ENCODE results near the gene LRMDA.

The LRMDA gene

DNA sequence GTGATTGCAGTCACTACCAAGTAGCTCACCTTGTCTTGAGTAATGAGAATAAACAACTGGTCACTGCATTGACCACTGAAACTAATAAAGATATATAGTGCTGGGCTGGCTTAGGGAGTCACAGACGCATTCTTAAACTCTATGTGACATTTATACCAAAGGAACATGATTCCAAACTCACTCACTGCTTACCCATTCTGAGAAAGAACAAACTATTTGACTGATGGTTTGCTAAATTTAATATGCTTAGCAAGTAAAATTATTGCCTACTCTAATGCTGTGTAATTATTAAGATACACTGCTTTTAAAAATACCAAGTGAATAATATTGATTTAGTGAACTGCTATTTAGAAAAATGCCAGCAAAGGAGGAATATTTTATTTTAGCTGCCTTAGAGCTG, 191.1 kb downstream of the LRMDA start:
- DNase-seq (ENCODE audit: low read depth): no peak
- TF ChIP-seq CTCF (IDR thresholded peaks at IDR 0.05; ENCODE audit: control insufficient read depth, extremely low read depth, insufficient read depth): no peak
- no peak overlapping the region for H3K4me3 ChIP-seq (ENCODE audit: low read depth, low read length)

DNA sequence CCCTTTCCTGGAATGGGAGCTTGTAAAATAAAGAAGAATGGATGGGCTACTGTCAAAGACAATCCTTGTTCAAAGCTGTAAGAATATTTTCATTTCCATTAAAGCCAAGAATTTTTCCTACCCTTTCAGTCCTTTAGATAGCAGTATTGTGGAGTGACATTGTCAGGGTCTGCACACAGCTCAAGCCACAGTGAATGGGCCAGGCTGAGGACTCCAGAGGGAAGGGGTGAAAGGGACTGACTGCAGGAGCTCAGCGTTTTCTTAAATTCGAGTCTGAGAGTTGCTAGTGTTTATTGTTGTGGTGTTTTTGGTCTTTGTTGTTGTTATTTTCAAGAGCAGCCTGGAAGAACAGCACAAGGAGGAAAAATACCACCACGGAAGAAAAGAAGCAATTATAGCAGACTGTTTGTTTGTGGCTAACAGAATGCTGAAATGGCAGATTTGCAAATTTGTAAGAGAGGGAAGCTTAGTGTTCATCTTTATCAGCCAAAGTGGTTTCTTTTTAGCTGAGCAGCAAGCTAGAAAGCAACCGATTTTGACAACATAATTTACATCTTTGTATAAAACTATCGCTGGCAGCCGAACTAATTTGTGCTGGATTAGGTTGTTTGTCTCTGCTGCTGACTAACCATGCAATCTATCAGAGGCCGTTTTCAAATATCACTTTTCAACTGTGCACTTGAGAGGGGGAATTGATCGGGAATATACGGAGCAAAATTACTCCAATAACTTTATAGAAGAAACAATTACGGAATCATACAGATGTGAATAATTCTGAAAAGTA, 192.1 kb downstream of the LRMDA start:
- no peak for TF ChIP-seq CTCF (IDR thresholded peaks at IDR 0.05; ENCODE audit: control insufficient read depth, extremely low read depth, insufficient read depth)
- no peak for DNase-seq (ENCODE audit: low read depth)
- H3K4me3 ChIP-seq (ENCODE audit: low read depth, low read length): no peak overlapping the region

DNA sequence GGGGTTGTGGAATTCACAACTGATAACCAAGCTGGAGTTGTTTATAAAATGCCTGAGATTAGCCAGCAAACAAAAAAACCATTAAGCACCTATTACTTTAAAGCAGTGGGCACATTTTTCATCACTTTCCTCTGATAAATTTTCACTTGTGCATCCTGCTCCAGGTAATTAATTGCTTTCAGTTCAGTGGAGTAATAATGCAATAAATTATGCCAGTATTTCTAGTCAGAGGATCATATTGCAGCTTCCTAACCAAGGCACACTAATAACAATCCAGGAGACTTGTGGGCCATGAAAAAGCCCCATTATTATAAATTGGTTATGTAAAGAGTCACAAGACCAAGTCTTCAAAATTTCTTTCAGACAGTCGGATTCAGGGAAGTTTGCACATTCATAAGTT, 193.2 kb downstream of the LRMDA start:
- TF ChIP-seq CTCF (IDR thresholded peaks at IDR 0.05; ENCODE audit: control insufficient read depth, extremely low read depth, insufficient read depth): no peak
- H3K4me3 ChIP-seq (ENCODE audit: low read depth, low read length): no peak overlapping the region
- DNase-seq (ENCODE audit: low read depth): no peak

- DNase-seq (ENCODE audit: low read depth): no peak
- H3K4me3 ChIP-seq (ENCODE audit: low read depth, low read length): no peak overlapping the region
- no peak for TF ChIP-seq CTCF (IDR thresholded peaks at IDR 0.05; ENCODE audit: control insufficient read depth, extremely low read depth, insufficient read depth)
Measured at GRCh38 chr10:75630746-75631145, 199.3 kb downstream of the LRMDA start.

DNA sequence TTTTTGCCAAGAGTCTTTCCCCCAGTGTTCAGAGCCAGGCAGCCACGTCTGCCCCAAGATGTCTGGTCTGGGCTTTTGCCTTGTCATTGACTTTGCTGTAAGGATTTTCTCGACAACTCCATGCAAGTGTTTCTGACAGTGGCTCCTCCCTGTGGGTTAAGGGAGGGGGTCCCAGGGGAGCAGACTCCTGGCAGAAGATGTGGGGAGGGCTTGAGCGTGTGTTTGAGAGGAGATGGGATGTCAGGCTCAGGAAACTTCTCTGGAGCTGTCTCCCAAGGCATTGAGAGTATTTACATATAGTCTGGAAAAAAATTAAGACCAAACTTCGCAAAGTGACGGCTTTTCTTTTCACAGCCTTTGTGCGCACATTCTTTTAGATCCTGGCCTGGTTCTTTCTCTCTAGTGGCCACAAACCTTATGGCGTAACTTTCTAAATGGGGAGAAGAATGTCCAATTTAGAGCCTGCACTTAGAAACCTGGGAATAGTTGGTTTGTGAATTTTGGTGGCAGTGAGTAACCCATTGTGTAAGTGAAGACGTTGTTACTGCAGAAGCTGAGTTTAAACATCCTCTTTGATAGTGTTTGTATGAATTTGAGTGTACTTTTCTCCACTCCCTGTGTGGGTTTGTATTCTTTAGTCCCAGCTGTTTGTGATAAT, 201.5 kb downstream of the LRMDA start:
- no peak overlapping the region for H3K4me3 ChIP-seq (ENCODE audit: low read depth, low read length)
- no peak for TF ChIP-seq CTCF (IDR thresholded peaks at IDR 0.05; ENCODE audit: control insufficient read depth, extremely low read depth, insufficient read depth)
- DNase-seq (ENCODE audit: low read depth): no peak

- no peak overlapping the region for H3K4me3 ChIP-seq (ENCODE audit: low read depth, low read length)
- DNase-seq (ENCODE audit: low read depth): no peak
- TF ChIP-seq CTCF (IDR thresholded peaks at IDR 0.05; ENCODE audit: control insufficient read depth, extremely low read depth, insufficient read depth): no peak
Measured at GRCh38 chr10:75633568-75633967, 202.1 kb downstream of the LRMDA start.

Measured in LNCaP clone FGC (cell line).